ENCODE data around the gene GPX5.

GPX5 gene

DNA sequence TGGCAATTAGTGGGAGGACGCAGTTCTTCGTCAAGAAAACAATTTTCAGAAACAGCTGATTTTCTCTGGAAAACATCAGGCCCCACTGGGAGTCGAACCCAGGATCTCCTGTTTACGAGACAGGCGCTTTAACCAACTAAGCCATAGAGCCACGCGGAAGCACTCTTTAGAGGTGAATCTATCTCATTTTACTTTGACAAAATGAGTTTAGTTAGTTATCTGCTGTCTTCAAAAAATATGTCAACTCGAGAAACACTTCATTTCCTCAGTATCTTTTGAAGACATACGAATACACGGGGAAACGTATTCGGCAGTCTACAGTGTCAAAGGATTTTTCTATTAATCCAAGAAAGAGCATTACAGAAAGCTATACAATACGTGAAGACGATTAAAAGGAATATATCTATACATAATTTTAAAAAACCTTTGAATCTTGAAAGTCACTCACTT lies 36.7 kb upstream of the GPX5 start:
- TF ChIP-seq, protein P1, sequence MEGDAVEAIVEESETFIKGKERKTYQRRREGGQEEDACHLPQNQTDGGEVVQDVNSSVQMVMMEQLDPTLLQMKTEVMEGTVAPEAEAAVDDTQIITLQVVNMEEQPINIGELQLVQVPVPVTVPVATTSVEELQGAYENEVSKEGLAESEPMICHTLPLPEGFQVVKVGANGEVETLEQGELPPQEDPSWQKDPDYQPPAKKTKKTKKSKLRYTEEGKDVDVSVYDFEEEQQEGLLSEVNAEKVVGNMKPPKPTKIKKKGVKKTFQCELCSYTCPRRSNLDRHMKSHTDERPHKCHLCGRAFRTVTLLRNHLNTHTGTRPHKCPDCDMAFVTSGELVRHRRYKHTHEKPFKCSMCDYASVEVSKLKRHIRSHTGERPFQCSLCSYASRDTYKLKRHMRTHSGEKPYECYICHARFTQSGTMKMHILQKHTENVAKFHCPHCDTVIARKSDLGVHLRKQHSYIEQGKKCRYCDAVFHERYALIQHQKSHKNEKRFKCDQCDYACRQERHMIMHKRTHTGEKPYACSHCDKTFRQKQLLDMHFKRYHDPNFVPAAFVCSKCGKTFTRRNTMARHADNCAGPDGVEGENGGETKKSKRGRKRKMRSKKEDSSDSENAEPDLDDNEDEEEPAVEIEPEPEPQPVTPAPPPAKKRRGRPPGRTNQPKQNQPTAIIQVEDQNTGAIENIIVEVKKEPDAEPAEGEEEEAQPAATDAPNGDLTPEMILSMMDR (IDR thresholded peaks at IDR 0.05; ENCODE audit: insufficient read depth, low read depth, low read length, missing control alignments), result no peak
- DNase-seq (ENCODE audit: low read depth), result peak; percentile 83
- peak overlapping the region; percentile 83 for H3K4me3 ChIP-seq (ENCODE audit: low read depth, low read length)

DNA sequence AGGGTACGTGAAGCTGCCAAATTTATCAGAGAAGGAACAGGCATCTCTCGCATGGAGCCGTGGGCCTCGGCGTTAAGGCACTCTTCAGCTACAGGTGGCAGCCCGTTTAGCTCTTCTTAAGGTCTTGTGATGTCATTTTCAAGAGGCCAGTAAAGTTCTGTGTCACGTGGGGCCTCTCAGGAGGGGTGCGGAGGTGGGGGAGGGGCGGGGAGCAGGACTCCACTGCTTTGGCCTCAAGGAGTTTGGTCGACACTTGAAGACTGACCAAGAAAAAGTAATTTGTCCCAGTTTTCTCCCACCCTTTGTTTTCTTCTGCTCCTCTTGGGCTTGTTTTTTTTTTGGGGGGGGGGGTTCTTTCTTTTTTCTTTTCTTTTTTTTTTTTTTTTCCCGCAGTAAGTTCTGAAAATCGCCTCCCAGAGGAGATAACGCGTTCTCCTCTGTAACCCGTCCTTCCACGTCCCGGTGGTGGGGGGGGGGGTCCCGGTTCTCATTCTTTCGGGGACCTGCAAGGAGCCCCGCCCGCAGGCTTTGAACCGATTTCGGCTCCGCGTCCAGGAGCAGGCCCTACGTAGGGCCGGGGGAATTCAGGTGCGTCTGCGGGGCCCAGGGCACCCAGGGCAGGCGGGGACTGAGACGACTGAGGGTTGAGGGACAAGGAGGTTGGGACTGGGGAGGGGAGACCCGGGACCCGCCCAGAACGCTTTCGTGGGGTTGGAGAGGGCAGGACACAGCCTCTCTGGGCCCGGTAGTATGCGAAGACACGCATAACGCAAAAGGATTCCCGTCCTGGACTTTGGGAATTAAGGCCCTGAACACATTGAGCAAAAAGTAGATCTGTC lies 36.1 kb upstream of the GPX5 start:
- TF ChIP-seq, protein P1 (IDR thresholded peaks at IDR 0.05; ENCODE audit: insufficient read depth, low read depth, low read length, missing control alignments), result no peak
- peak overlapping the region; percentile 83 for H3K4me3 ChIP-seq (ENCODE audit: low read depth, low read length)
- DNase-seq (ENCODE audit: low read depth), result peak; percentile 93

DNA sequence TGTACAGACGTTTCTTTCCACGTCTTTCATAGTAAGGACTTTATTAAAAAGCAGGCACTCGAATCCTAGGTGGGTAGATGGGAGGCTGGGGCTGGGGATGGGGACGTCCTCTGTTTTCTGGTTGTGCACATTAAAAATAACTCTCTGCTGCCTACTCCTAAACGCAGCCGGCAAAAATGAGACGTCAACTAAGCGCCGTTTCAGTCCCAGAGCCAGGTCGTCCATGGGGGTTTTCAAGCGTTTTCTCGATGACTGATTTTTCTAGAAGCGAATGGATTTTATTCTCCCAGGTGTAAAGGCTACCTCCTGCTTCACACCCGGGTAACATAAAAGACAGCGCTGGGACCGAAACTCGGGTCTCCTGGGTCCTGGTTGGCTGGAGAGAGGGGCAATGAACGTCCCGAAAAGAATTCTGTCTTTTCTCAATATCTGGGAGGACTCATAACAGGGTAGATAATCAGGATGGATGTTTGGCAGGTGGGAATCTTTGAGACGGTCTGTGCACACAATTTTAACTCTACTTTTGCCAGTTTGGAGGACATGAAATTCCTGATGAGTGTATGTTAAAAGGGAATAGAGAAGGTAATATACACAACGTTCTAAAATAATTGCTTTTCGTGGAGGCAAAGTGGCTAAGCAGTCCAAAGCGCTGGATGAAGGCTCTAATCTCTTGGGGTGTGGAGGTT lies 35.3 kb upstream of the GPX5 start:
- TF ChIP-seq, protein P1 (IDR thresholded peaks at IDR 0.05; ENCODE audit: insufficient read depth, low read depth, low read length, missing control alignments), result no peak
- peak overlapping the region; percentile 83 for H3K4me3 ChIP-seq (ENCODE audit: low read depth, low read length)
- peak; percentile 34 for DNase-seq (ENCODE audit: low read depth)

DNA sequence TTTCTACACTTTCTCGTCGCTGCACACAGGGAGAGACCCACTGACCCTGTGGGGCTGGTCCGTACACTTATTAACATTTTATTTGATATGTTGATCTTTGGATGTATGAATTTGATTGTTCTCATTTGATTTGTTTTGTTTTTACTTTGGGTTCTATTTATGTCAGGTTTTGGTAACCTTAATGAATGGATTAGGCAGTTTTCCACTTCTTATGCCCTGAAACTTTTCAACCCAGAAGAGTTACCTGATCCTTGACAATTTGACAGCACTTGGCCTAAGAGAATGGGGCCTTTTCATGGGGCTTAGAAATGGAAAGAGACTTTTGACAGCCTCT lies 33.7 kb upstream of the GPX5 start:
- DNase-seq (ENCODE audit: low read depth), result no peak
- H3K4me3 ChIP-seq (ENCODE audit: low read depth, low read length), result no peak overlapping the region
- TF ChIP-seq, protein P1 (IDR thresholded peaks at IDR 0.05; ENCODE audit: insufficient read depth, low read depth, low read length, missing control alignments), result no peak

DNA sequence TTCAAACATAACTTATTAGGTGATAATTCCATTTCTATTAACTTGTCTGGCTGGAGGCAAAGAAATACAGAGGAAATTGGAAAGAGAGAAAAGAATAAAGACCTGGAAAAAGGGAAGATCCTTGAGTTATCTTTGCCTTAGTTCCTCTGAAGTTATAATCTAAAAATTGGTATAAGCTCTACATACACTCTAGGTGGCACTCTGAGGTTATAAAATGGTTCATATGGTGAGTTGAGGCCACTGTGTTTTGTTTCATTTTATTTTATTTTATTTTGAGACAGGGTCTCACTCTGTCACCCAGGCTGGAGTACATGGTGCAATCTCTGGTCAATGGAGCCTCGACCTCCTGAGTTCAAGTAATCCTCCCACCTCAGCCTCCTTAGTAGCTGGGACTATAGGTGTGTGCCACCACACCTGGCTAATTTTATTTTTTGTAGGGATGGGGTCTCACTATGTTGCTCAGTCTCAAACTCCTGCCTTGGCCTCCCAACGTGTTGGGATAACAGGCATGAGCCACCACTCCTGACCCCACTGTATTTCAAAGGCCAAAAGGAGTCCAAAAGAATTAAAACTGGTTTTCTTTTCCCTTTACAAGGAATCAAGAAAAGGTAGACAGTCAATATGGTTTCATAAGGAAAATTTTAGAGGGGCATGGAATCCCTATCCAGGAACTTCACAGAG lies 29.4 kb upstream of the GPX5 start:
- no peak for DNase-seq (ENCODE audit: low read depth)
- no peak overlapping the region for H3K4me3 ChIP-seq (ENCODE audit: low read depth, low read length)
- TF ChIP-seq, protein P1 (IDR thresholded peaks at IDR 0.05; ENCODE audit: insufficient read depth, low read depth, low read length, missing control alignments), result peak; percentile 9

DNA sequence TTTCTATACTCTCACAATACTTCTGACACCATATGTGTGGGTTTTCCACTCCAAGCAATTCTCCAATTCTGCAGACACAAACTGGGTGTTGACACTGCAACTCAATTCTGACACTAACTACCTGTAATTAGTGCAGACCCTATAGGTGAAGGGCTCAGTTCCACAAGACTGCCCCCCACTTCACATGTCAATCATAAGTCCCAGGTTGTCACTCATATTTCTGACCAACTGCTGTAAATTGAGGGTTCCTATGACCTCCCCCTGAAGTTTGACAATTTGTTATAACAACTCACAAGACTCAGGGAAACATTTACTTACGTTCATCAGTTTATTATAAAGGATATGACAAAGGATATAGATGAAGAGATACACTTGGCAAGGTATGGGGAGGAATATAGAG lies 28.4 kb upstream of the GPX5 start:
- no peak for DNase-seq (ENCODE audit: low read depth)
- TF ChIP-seq, protein P1 (IDR thresholded peaks at IDR 0.05; ENCODE audit: insufficient read depth, low read depth, low read length, missing control alignments), result no peak

More for the DNA sequence above, 28.4 kb upstream of the GPX5 start:
- H3K4me3 ChIP-seq (ENCODE audit: low read depth, low read length), result no peak overlapping the region

Measured in GM12865 (cell line).